HG02571 (cell line): ENCODE data around the gene FOLR2.
"Not testable (repeated sequence)": the region's sequence is repeated elsewhere in the genome, so short reads cannot be mapped to it uniquely, and the experiment has no call there.

Source experiments
- ATAC-seq: cut with Tn5 transposase; IDR thresholded peaks from one replicate; pipeline ENCODE4 v1.9.1; 2021; ENCODE audit warnings: mild to moderate bottlenecking, moderate library complexity; ENCODE audit not compliant: unreplicated experiment

FOLR2 gene

DNA sequence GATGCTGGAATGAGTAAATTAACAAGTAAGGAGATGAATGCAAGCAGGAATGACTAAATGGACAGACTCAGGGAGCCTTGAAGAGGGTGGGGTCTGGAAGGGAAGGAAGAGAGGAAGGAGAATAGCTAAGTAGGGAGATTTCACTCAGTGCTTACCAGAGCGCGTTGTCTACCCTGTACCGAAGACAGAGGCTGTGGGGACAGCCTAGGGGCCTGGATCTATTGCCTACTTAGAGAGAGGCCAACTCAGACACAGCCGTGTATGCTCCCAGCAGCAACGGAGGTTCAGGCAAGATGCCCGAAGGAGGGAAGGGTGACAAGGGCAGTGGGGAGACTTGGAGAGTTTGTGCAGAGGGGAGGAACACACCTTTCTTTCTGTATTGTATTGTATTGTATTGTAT lies at the start of gene FOLR2:
TSS of gene FOLR2 (plus strand) at position 157 of the 400 bp plus-strand sequence. CDS start 1,791 bp downstream, outside the sequence.
- ATAC-seq = no peak

DNA sequence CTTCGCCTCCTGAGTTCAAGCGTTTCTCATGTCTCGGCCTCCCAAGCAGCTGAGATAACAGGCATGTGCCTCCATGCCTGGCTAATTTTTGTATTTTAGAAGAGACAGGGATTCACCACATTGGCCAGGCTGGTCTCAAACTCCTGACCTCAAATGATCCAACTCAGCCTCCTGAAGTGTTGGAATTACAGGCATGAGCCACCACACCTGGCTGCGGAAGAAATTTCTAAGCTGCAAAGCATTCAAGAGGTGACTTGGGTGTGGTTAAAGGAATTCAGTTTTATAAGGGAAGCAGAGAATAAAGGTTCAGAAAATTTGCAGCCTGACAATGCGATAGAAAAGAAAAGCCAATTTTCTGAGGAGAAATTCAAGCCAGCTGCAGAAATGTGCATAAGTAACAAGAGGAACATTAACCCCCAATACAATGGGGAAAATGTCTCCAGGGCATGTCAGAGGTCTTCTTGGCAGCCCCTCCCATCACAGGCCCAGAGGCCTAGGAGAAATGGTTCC lies 47.5 kb upstream of the FOLR2 start:
- not testable (repeated sequence) for ATAC-seq

DNA sequence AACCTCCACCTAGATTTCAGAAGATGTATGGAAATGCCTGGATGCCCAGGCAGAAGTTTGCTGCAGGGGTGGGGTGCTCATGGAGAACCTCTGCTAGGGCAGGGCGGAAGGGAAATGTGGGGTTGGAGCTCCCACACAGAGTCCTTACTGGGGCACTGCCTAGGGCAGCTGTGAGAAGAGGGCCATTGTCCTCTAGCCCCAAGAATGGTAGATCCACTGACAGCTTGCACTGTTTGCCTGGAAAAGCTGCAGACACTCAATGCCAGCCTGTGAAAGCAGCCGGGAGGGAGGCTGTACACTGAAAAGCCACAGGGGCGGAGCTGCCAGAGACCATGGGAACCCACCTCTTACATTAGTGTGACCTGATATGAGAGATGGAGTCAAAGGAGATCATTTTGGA lies 46.8 kb upstream of the FOLR2 start:
- not testable (repeated sequence) for ATAC-seq

DNA sequence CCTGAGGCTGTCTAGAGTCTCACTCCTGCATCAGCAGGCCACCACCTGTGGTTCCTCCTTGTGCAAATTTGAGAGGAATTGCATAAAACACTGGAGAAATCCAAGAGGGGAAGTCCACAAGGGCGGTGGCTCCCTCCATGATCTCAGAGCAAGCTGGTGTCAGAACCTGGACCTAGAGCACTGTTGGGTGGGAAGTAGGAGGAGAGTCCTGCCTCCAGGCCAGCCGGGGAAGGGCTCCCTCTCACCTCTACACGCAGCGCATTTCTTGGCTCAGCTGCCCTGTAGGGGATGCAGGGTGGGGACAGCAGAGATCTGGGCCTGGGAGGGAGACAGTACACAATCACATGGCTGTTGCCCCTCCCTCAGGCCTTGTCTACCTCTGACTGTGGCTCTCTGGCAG lies 44.6 kb upstream of the FOLR2 start:
- not testable (repeated sequence) for ATAC-seq

DNA sequence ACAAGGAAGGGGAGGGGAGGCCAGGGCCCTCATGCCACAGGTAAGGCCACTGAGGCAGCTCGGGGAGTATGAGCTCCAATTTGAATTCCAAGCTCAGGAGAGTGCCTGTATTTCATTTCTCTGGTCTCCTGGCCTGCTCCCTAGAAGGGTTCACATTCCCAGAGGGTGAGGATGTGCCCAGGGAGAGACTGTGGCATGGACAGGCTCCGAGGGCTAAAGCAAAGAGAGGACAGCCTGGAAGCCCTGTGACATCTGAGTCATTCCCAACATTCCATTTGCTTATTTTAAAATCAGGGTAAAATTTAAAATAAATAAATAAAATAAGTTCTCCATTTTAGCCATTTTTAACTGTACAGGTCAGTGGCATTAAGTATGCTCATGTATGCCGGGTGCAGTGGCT lies 43.3 kb upstream of the FOLR2 start:
- no peak for ATAC-seq

DNA sequence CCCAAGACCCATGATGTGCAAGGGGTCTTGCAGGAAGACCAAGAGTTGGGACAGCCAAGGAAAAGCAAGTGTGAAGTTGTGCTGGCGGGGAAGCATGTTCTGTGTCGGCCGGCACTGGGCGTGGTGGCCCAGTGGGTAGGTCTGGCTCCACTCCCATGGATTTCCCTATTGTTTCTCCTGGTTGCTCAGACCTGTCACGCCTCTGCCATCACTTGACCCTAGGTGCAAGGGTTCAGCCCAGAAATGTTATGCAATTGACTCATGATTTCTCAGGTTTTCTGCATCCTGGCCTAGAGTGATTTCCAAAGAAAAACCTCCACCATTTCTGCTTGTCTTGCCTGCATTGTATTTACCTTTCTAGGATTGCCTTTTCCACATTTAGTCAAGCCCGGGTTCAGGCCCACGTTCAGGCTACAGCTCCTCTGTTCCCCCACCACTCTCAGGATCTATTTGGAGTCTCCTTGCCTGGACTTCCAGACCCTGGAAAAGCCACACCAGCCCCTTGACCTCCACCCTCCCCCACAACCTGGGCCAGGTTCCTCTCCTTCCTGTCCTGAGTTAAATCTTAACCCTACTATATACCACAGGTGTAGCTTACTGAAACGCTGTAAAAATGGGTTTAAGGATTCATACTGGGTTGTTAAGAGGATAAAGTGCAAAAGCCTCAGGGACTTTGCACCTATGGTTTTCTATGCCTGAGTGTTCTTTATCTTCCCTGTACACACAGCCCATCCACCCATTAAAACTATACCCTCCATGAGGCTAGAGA lies 42.1 kb upstream of the FOLR2 start:
- no peak for ATAC-seq

DNA sequence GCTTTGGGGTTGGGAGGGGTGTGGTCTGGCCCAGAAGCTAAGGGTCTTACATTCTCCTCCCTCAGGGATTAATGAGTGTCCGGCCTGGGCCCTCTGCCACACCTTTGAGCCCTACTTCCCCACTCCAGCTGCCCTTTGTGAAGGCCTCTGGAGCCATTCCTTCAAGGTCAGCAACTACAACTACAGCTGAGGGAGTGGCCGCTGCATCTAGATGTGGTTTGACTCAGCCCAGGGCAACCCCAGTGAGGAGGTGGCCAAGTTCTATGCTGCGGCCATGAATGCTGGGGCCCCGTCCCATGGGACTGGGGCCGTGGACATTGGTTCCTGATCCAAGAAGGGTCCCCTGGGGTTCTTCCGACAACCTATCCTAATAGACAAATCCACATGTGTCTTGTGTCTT lies 38.9 kb upstream of the FOLR2 start:
- ATAC-seq = no peak

DNA sequence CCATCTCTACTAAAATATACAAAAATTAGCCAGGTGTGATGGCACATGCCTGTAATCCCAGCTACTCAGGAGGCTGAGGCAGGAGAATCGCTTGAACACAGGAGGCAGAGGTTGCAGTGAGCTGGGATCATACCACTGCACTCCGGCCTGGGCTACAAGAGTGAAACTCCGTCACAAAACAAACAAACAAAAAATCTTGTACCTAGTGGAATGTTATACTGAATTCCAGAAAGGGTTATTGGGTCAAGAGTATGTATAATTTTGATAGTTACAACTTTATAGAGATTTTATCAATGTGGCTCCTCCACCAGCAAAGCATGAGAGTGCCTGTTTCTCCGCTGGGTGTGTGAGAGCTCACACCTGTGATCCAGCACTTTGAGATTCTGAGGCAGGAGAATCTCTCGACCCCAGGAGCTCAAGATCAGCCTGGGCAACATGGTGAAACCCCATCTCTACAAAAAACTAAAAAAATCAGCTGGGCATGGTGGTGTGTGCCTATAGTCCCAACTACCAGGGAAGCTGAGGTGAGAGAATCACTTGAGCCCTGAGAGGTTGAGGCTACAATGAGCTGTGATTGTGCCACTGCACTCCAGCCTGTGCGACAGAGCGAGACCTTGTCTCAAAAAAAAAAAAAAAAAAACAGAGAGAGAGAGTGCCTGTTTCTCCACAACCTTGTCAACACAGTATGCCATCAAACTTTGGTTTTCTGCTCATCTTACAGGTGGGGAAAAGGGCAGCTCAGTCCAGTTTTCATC lies 37.4 kb upstream of the FOLR2 start:
- ATAC-seq = no peak

DNA sequence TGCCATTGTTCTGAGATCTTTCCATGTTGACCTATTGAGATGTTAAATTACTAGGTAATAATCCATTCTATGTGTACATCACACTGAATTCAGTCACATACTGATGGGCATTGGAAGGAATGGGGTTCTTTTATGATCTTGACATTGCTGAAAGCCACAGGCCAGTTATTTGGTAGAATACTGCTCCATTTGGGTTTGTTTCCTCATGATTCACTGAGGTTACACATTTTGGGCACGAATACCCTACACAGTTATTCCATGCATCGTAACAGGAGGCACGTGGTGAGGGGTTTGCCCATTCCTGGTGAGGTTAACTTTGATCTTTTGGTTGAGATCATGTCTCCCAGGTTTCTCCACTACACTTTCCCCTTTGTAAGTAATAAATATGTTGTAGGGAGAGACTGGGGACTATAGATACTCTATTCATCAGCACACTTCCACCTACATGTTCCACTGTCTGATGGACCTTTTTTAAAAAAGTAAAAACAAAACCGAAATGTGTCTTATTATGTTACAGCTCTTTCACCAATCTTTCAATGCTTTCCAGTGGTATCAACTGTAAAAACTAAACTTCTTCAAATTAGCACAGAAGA lies 36.7 kb upstream of the FOLR2 start:
- no peak for ATAC-seq

DNA sequence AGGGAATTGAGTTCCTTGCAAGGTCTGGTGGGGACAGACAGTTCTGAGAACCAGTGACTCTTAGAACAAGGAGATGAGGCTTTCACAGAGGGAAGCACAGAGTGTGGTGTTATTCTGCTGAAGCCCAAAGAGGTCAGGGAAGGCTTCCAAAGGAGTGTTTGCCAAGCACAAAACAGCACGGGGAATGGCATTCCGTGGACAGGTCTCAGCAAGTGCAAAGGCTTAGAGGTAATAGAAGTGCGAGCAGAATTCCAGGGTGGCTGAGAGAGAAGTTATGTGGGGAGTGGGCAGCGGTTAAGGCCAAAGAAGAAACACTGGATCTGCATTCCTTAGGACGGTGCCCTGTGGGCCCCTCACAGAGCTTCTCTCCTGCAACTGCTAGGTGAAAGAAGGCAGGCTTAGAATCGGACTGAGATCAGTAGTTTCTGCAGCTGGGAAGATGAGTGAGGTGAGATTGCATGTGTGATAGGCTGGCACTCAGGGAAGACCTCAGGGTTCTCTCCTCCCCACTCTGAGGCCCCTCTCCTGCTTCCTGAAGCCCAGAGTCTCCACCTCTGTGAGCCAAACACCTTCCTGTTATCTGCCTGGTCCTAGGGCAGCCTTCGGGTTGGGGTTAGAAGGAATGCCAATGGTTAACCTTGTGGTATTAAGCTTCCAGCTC lies 35.6 kb upstream of the FOLR2 start:
- not testable (repeated sequence) for ATAC-seq

DNA sequence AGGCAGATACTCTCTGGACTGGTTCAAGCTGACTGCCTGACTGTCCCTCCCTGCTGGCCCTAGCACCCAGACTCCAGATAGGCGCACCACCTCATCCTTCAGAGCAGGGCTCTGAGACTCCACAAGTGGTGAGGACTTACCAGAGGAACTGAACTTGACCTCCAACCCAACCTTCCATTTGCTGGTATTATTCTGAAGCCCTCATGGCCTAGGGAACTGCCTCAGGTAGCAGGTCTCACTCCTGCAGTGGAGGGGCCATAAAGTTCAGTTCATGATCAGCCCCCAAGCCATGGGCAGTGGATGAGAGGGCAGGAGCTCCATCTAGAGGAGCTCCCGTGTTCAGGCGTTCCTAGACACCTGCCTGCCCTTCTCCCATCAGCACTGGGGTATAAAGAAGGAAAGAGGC lies 35.0 kb upstream of the FOLR2 start:
- ATAC-seq = not testable (repeated sequence)

DNA sequence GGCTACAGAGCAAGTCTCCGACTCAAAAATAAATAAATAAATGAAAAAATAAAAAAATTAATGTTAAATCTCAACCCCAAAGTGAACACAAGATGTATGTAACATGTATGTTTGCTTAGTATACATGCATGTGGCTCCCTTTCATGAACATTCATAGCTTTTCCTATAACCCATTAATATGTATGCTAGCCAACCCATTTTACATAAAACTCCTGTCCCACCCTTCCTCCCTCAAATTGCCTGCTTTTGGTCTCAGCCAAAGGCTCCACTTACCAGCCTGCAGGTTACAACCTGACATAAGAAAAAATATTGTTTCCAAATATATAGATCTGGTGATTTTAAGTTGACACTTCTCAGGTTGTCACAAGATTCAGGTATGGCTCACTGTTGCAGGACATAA lies 28.3 kb upstream of the FOLR2 start:
- no peak for ATAC-seq

DNA sequence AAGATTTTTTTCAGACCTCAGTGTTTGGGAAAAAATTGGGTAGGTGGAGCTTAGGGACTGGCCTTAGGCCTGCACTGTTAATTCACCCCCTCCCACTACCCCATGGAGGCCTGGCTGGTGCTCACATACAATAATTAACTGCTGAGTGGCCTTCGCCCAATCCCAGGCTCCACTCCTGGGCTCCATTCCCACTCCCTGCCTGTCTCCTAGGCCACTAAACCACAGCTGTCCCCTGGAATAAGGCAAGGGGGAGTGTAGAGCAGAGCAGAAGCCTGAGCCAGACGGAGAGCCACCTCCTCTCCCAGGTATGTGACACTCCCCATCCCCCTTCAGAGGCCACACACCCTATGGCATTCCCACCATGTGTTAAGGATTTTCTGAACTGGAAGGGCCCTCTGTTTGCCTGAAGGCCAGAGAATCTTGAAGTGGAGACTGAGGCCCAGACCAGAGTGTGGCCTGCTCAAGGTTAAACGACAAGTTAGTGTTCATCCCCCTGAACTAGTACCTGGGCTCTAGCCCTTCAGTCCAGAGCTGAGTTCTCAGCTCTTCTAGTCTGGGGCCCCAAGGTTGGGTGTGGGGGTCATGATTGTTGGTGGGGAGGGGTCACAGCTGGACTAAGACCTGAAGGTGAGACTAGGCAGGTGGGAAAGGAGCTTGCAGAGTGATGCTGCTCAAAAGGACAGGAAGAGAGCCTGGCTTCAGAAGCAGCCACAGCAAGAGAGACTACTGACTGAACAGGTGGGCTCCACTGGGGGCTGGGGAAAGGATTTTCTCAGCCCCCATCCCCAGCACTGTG lies 26.9 kb upstream of the FOLR2 start:
- ATAC-seq = no peak

DNA sequence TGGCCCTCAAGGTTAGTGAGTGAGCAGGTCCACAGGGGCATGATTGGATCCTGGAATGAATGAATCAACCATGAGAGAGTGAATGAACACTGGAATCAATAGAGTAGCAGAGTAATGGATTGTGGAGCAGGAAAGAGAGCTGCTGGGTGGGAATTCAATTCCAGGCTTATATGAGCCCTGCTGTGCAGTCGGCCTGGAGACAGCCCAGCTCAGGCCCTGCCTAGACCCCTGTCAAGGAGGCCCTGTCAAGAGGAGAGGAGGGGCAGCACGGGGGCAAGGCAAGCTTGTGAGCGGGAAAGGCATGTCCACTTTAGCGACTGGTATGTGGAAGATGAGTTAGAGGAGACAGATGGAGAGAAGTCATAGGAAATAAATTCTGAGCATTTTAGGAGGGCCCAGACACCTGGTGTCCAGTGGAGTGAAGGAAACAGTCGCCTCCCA lies 25.9 kb upstream of the FOLR2 start:
- no peak for ATAC-seq

DNA sequence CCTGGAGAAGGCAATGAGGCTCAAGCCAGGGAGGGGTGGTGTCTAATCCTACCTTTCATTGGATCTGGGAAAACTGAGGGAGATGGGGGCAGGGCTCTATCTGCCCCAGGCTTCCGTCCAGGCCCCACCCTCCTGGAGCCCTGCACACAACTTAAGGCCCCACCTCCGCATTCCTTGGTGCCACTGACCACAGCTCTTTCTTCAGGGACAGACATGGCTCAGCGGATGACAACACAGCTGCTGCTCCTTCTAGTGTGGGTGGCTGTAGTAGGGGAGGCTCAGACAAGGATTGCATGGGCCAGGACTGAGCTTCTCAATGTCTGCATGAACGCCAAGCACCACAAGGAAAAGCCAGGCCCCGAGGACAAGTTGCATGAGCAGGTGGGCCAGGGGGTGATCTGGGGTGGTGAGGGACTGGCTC lies 24.6 kb upstream of the FOLR2 start, which contains the start of gene FOLR1:
TSS of gene FOLR1 (plus strand) at position 180 of the 421 bp plus-strand sequence. CDS start at position 214, 34 bp downstream.
- ATAC-seq = no peak

DNA sequence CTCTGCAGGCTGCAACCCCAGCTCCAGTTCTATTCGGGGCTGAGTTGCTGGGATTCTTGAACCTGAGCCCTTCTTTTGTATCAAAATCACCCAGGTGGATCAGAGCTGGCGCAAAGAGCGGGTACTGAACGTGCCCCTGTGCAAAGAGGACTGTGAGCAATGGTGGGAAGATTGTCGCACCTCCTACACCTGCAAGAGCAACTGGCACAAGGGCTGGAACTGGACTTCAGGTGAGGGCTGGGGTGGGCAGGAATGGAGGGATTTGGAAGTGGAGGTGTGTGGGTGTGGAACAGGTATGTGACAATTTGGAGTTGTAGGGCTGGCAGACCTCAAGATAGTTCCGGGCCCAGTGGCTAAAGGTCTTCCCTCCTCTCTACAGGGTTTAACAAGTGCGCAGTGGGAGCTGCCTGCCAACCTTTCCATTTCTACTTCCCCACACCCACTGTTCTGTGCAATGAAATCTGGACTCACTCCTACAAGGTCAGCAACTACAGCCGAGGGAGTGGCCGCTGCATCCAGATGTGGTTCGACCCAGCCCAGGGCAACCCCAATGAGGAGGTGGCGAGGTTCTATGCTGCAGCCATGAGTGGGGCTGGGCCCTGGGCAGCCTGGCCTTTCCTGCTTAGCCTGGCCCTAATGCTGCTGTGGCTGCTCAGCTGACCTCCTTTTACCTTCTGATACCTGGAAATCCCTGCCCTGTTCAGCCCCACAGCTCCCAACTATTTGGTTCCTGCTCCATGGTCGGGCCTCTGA lies 20.9 kb upstream of the FOLR2 start:
- ATAC-seq = no peak

DNA sequence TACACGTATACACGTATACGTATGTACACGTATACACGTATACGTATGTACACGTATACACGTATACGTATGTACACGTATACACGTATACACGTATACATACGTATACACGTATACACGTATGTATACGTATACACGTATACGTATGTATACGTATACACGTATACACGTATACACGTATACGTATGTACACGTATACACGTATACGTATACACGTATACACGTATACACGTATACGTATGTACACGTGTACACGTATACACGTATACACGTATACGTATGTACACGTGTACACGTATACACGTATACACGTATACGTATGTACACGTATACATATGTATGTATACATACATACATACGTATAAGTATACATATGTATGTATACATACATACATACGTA lies 15.1 kb upstream of the FOLR2 start:
- not testable (repeated sequence) for ATAC-seq

DNA sequence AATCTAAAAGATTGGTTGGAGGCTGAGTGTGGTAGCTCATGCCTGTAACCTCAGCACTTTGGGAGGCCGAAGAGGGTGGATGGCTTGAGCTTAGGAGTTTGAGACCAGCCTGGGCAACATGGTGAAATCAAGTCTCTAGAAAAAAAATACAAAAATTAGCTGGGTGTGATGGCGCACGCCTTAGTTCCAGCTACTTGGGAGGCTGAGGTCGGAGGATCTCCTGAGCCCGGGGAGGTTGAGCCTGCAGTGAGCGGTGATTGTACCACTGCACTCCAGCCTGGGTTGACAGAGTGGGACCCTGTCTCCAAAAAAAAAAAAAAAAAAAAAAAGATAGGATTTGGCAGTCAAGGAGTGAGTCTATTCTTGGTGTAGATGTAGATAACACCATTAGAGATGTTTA lies 14.0 kb upstream of the FOLR2 start:
- ATAC-seq = no peak

DNA sequence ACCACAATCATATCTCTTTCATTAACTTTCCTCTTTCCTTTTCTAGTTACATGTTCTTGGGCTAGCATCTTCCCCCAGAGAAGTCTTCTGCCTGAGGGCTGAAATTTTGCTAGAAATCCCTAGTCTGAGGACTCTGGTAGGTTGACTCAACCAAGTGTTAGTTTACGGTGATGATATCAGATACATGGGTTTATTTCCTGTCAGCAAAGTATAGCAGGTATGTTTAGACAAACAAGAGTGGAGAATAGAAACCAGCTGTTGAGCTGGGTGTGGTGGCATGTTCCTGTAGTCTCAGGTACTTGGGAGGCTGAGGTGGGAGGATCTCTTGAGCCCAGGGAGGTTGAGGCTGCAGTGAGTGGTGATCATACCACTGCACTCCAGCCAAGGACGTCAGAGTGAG lies 13.4 kb upstream of the FOLR2 start:
- no peak for ATAC-seq
